Mesenchymal stem cell (in vitro differentiated cells and primary cell): ENCODE results near the gene RNU6-9.

Experiments used
- DNase-seq: peaks from one replicate; pipeline ENCODE4 v3.0.0-alpha.2; 2013
- H2AFZ ChIP-seq: one replicate; pipeline ENCODE4 v1.6.1; 2013; ENCODE audit warnings: low read depth, mild to moderate bottlenecking, control low read depth, inconsistent platforms, low read length, moderate library complexity
- H2AK5ac ChIP-seq: 2 replicates; pipeline ENCODE4 v1.6.1; 2013; ENCODE audit warnings: low read length, moderate library complexity, mild to moderate bottlenecking, inconsistent platforms; ENCODE audit not compliant: severe bottlenecking
- H2BK120ac ChIP-seq: one replicate; pipeline ENCODE4 v1.6.1; 2013; ENCODE audit warnings: low read depth, mild to moderate bottlenecking, inconsistent platforms, low read length, moderate library complexity
- H2BK12ac ChIP-seq, 2 experiments: one replicate each; pipeline ENCODE4 v1.6.1; 2013; ENCODE audit warnings: inconsistent platforms in 2 of 2, low read length in 2 of 2, mild to moderate bottlenecking in 2 of 2, moderate library complexity in 2 of 2, control low read depth in 1 of 2
- H2BK15ac ChIP-seq: one replicate; pipeline ENCODE4 v1.6.1; 2013; ENCODE audit warnings: mild to moderate bottlenecking, low read depth, inconsistent platforms; ENCODE audit not compliant: poor library complexity, severe bottlenecking
- H2BK5ac ChIP-seq: 2 replicates; pipeline ENCODE4 v1.6.1; 2013; ENCODE audit warnings: low read depth, mild to moderate bottlenecking, low read length, control low read depth, inconsistent platforms; ENCODE audit not compliant: poor library complexity, severe bottlenecking
- H3K14ac ChIP-seq, 2 experiments: one replicate each; pipeline ENCODE4 v1.6.1; 2013; ENCODE audit warnings: inconsistent platforms in 2 of 2, low read length in 2 of 2, control low read depth in 1 of 2, mild to moderate bottlenecking in 1 of 2, moderate library complexity in 1 of 2
- H3K18ac ChIP-seq, 2 experiments: one replicate each; pipeline ENCODE4 v1.6.1; 2013; ENCODE audit warnings: inconsistent platforms in 2 of 2, low read length in 2 of 2, control low read depth in 1 of 2, low read depth in 1 of 2, mild to moderate bottlenecking in 1 of 2
- H3K23ac ChIP-seq, 2 experiments: one replicate each; pipeline ENCODE4 v1.6.1; 2013; ENCODE audit warnings: inconsistent platforms in 2 of 2, low read length in 2 of 2, mild to moderate bottlenecking in 2 of 2, moderate library complexity in 2 of 2, control low read depth in 1 of 2
- H3K27ac ChIP-seq: 2 replicates; pipeline ENCODE4 v1.5.1; 2013; ENCODE audit warnings: mild to moderate bottlenecking, moderate library complexity, low read length, control low read depth, inconsistent platforms; ENCODE audit not compliant: poor library complexity, severe bottlenecking
- H3K27me3 ChIP-seq, 2 experiments: 2 replicates each; pipeline versions ENCODE4 v1.6.1 to v1.7.0; 2013; ENCODE audit warnings: low read length in 2 of 2, mild to moderate bottlenecking in 2 of 2, moderate library complexity in 2 of 2, control low read depth in 1 of 2, inconsistent platforms in 1 of 2; ENCODE audit not compliant: control insufficient read depth in 1 of 2, insufficient read depth in 1 of 2
- H3K36me3 ChIP-seq, 2 experiments: 2 replicates each; pipeline versions ENCODE4 v1.6.1 to v1.7.0; 2013; ENCODE audit warnings: low read length in 2 of 2, control low read depth in 1 of 2, inconsistent platforms in 1 of 2, low read depth in 1 of 2, mild to moderate bottlenecking in 1 of 2; ENCODE audit not compliant: insufficient read depth in 2 of 2, control insufficient read depth in 1 of 2
- H3K4ac ChIP-seq, 2 experiments: one replicate each; pipeline ENCODE4 v1.6.1; 2013; ENCODE audit warnings: inconsistent platforms in 2 of 2, low read length in 2 of 2, mild to moderate bottlenecking in 2 of 2, moderate library complexity in 2 of 2, control low read depth in 1 of 2, low read depth in 1 of 2
- H3K4me1 ChIP-seq: 2 replicates; pipeline ENCODE4 v1.6.1; 2013; ENCODE audit warnings: low read depth, low read length, control low read depth; ENCODE audit not compliant: control insufficient read depth, insufficient read depth
- H3K4me2 ChIP-seq: 2 replicates; pipeline ENCODE4 v1.6.1; 2013; ENCODE audit warnings: low read length, mild to moderate bottlenecking, inconsistent platforms; ENCODE audit not compliant: poor library complexity, severe bottlenecking
- H3K4me3 ChIP-seq, 2 experiments: 2 replicates each; pipeline versions ENCODE4 v1.5.1 to v1.7.0; 2013; ENCODE audit warnings: low read length in 2 of 2, mild to moderate bottlenecking in 2 of 2, control low read depth in 1 of 2, low read depth in 1 of 2; ENCODE audit not compliant: insufficient read depth in 1 of 2
- H3K79me1 ChIP-seq: replicated peaks from 2 replicates; pipeline ENCODE4 v1.6.1; 2013; ENCODE audit warnings: mild to moderate bottlenecking, control low read depth, low read length, inconsistent platforms; ENCODE audit not compliant: poor library complexity, severe bottlenecking
- H3K9ac ChIP-seq: 2 replicates; pipeline ENCODE4 v1.7.0; 2013; ENCODE audit warnings: mild to moderate bottlenecking, low read length, moderate library complexity
- H3K9me3 ChIP-seq: 2 replicates; pipeline ENCODE4 v1.7.0; 2013; ENCODE audit warnings: mild to moderate bottlenecking, low read length; ENCODE audit not compliant: control insufficient read depth
- H4K8ac ChIP-seq: one replicate; pipeline ENCODE4 v1.6.1; 2013; ENCODE audit warnings: inconsistent platforms, mild to moderate bottlenecking, low read length, moderate library complexity
- H4K91ac ChIP-seq: one replicate; pipeline ENCODE4 v1.6.1; 2013; ENCODE audit warnings: mild to moderate bottlenecking, low read length, inconsistent platforms
- WGBS: methylation state at CpG from one replicate; pipeline ENCODE4 v1.1.7; 2013; ENCODE audit warnings: mixed read lengths; 5-methylcytosine and 5-hydroxymethylcytosine counted together

The RNU6-9 gene

DNA sequence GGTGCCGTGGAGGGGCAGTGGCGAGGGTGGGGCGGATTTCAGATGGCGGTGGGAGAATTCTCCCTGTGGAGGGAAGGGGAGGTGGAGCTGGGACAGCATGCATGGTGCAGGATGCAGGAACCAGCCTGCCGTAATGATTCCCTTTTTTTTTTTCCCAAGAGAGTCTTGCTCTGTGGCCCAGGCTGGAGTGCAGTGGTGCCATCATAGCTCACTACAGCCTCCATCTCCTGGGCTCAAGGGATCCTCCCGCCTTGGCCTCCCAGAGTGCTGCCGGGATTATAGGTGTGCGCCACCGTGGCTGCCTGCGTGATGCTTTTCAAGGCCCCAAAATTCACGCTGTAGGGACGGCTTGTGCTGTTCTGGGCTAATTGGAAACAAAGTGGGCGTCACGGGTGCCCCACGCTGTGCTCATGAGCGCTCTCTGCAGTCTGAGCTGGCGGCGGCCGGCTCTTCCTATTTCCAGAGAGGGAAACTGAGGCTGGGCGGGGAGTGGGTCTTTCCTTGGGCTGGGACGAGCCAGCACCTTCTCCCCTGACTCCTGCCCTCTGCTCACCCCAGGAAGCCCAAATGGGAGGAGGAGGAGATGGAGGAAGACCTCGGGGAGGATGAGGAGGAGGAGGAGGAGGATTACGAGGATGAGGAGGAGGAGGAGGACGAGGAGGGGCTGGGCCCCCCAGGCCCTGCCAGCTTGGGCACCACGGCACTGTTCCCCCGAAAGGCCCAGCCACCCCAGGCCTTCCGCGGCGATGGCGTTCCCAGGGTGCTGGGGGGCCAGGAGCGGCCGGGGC is 38.8 kb downstream of the RNU6-9 start:
- H3K4me1 ChIP-seq = peaks cover 52% of the 10 kb centered on the region
- peak overlapping the region; percentile 49 to 96 for H2BK12ac ChIP-seq
- H2BK120ac ChIP-seq = peak overlapping the region; percentile 94
- peak overlapping the region in 1 of 2 experiments; percentile 84 for H3K14ac ChIP-seq
- H2AFZ ChIP-seq = no peak overlapping the region
- H2AK5ac ChIP-seq = peak overlapping the region; percentile 91
- H3K23ac ChIP-seq = peak overlapping the region in 1 of 2 experiments; percentile 94
- WGBS = 88% methylated on average over 27 of the region's 32 CpGs
- H3K4me3 ChIP-seq = peak overlapping the region in 1 of 2 experiments; percentile 64
- H4K91ac ChIP-seq = peak overlapping the region; percentile 90
- H2BK15ac ChIP-seq = peak overlapping the region; percentile 82
- peak overlapping the region; percentile 54 for H3K4me2 ChIP-seq
- peaks cover 26 to 77% of the 10 kb centered on the region in 2 experiments for H3K36me3 ChIP-seq
- H2BK5ac ChIP-seq = peak overlapping the region; percentile 99
- peak overlapping the region; percentile 98 to 100 for H3K18ac ChIP-seq
- H3K9me3 ChIP-seq = no peaks in the 10 kb centered on the region
- no peaks in the 10 kb centered on the region for H3K79me1 ChIP-seq
- DNase-seq = peak; percentile 28
- no peaks in the 10 kb centered on the region for H3K27me3 ChIP-seq
- peak overlapping the region; percentile 99 for H4K8ac ChIP-seq
- peak overlapping the region; percentile 83 for H3K27ac ChIP-seq
- H3K9ac ChIP-seq = no peak overlapping the region
- peak overlapping the region; percentile 62 to 99 for H3K4ac ChIP-seq

DNA sequence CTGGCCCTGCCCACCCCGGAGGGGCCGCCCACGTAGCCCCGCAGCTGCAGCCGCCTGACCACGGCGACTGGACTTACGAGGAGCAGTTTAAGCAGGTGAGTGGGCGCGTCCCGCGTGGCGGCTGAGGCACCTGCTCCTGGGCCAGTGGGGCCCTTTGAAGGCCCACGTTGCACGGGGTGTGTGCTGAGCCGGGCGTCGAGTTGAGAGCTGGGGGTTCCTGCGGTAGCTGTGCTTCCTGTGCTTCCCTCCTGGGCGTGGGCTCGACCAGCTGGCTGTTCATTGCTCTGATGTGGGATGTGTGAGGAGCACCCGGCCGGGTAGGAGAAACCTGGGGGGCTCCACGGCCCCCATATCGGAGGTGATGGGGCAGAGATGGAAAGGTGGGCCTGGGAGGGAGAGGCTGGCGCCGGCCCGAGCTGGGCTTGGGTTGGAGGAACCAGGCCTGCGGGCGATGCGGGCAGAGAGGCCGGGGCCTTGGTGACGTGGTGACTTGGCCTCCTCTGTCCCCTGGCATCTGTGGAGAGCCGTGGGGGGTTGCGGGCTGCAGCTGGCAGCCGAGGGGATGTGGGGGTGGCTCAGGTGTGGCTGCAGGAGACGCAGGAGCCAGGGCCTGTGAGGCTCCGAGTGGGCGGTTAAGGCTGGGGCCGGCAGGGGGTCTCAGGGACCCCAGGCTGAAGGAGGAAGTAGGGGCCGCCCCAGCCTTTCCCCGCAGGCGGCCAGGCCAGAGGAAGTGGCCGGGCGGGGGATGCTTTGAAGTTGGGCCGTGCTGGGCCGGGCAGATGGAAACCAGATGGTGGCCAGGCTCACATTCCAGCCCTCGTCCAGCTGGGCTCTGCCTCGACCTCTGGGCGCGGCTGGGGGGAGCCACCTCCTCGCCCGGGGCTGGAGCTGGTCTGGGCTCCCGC is 39.6 kb downstream of the RNU6-9 start:
- peak overlapping the region; percentile 99 for H2BK5ac ChIP-seq
- peak overlapping the region; percentile 90 for H4K91ac ChIP-seq
- no peaks in the 10 kb centered on the region for H3K9me3 ChIP-seq
- peak overlapping the region; percentile 82 for H2BK15ac ChIP-seq
- peak overlapping the region in 1 of 2 experiments; percentile 93 for H3K14ac ChIP-seq
- H3K79me1 ChIP-seq = no peaks in the 10 kb centered on the region
- peak; percentile 95 for DNase-seq
- peak overlapping the region in 1 of 2 experiments; percentile 94 for H3K23ac ChIP-seq
- H3K4me2 ChIP-seq = peak overlapping the region; percentile 60
- H3K27me3 ChIP-seq = no peaks in the 10 kb centered on the region
- peaks cover 52% of the 10 kb centered on the region for H3K4me1 ChIP-seq
- peak overlapping the region in 1 of 2 experiments; percentile 64 for H3K4me3 ChIP-seq
- H2AK5ac ChIP-seq = peak overlapping the region; percentile 91
- 21% methylated on average over 48 of the region's 54 CpGs for WGBS
- peak overlapping the region; percentile 62 to 99 for H3K4ac ChIP-seq
- peaks cover 30 to 83% of the 10 kb centered on the region in 2 experiments for H3K36me3 ChIP-seq
- H2BK12ac ChIP-seq = peak overlapping the region; percentile 49 to 96
- peak overlapping the region; percentile 100 for H2BK120ac ChIP-seq
- peak overlapping the region; percentile 99 for H3K27ac ChIP-seq
- peak overlapping the region; percentile 99 for H4K8ac ChIP-seq
- H2AFZ ChIP-seq = no peak overlapping the region
- H3K18ac ChIP-seq = peak overlapping the region; percentile 98 to 100
- H3K9ac ChIP-seq = peak overlapping the region; percentile 81

DNA sequence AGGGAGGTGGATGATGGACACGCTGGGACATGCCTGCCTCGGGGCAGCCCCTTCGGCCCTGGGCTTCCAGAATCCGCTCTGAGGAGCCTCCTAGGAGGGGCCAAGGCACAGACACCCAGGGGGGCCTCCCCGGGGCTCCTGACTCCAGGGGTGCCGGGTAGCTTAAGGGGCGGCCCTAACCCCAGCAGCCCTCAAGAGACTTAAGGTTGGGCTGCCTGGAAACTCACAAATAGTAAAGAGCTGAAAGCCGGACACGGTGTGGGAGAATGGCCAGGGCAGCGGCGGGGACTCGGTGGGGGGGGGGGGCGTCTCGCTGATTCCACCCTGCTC is 40.2 kb downstream of the RNU6-9 start:
- Histone ChIP-seq H3K27me3 (no peaks in the 10 kb centered on the region), H2AK5ac (peak overlapping the region; percentile 98), H3K4me1 (peaks cover 51% of the 10 kb centered on the region), H3K79me1 (no peaks in the 10 kb centered on the region), H3K9me3 (no peaks in the 10 kb centered on the region), H3K18ac (peak overlapping the region; percentile 85 to 96), H4K8ac (peak overlapping the region; percentile 74), H2AFZ (no peak overlapping the region), H2BK12ac (peak overlapping the region; percentile 61 to 91), H3K4me3 (peak overlapping the region in 1 of 2 experiments; percentile 31), H2BK120ac (peak overlapping the region; percentile 100), H3K14ac (peak overlapping the region in 1 of 2 experiments; percentile 97), H3K27ac (peak overlapping the region; percentile 99), H3K36me3 (peaks cover 37 to 88% of the 10 kb centered on the region in 2 experiments), H3K9ac (peak overlapping the region; percentile 81), H3K4me2 (peak overlapping the region; percentile 60), H3K4ac (peak overlapping the region; percentile 96 to 99), H2BK5ac (peak overlapping the region; percentile 96), H3K23ac (no peak overlapping the region), H2BK15ac (peak overlapping the region; percentile 98), H4K91ac (peak overlapping the region; percentile 91)
- 18% methylated on average over 12 of the region's 14 CpGs for WGBS
- no peak for DNase-seq
